Type B pancreatic cell (in vitro differentiated cells): ENCODE data around the gene FRMD6. TPM values are rescaled to one million over a fixed set of nuclear protein-coding genes. Genes with fewer than 3 reads are reported as not detected.

Source experiments
- DNase-seq: peaks from one replicate; pipeline ENCODE4 v3.0.0; 2021; ENCODE audit warnings: mixed read lengths; ENCODE audit not compliant: unreplicated experiment; ENCODE audit errors: extremely low spot score
- H3K27ac Mint-ChIP-seq: 2 replicates; pipeline ENCODE4 v1.8.0; 2021; ENCODE audit warnings: mild to moderate bottlenecking, mixed read lengths
- H3K27me3 Mint-ChIP-seq: 2 replicates; pipeline ENCODE4 v1.8.0; 2021; ENCODE audit warnings: mixed read lengths
- H3K36me3 Mint-ChIP-seq: 2 replicates; pipeline ENCODE4 v1.8.0; 2021; ENCODE audit warnings: mixed read lengths
- H3K4me1 Mint-ChIP-seq: one replicate; pipeline ENCODE4 v1.8.0; 2021; ENCODE audit warnings: mixed read lengths; ENCODE audit not compliant: unreplicated experiment
- H3K4me3 Mint-ChIP-seq: 2 replicates; pipeline ENCODE4 v1.8.0; 2021; ENCODE audit warnings: mild to moderate bottlenecking, mixed read lengths
- H3K9me3 Mint-ChIP-seq: 2 replicates; pipeline ENCODE4 v1.8.0; 2021; ENCODE audit warnings: mixed read lengths
- CTCF ChIP-seq: fragments of 200-600 bp; sonication (generic); conservative IDR thresholded peaks from 2 replicates; pipeline ENCODE4 v1.5.0; 2021; ENCODE audit warnings: antibody characterized with exemption, mild to moderate bottlenecking
- total RNA-seq: library from RNA; stranded (reverse); gene quantifications from 2 replicates; pipeline ENCODE4 v1.2.1, GENCODE V29; 2021; ENCODE audit warnings: low replicate concordance

FRMD6 gene
- total RNA-seq, 1 donor from 2014 or later, result 71.3 TPM

GRCh38 chr14:51621654-51622053 is 30.1 kb upstream of the FRMD6 start:
- peaks cover 23% of the 10 kb centered on the region for H3K4me1 Mint-ChIP-seq
- no peak for TF ChIP-seq CTCF
- no peak overlapping the region for H3K4me3 Mint-ChIP-seq
- no peaks in the 10 kb centered on the region for H3K9me3 Mint-ChIP-seq
- H3K27me3 Mint-ChIP-seq, result no peaks in the 10 kb centered on the region
- H3K36me3 Mint-ChIP-seq, result no peaks in the 10 kb centered on the region
- H3K27ac Mint-ChIP-seq, result no peak overlapping the region
- no peak for DNase-seq

GRCh38 chr14:51622376-51622775 is 29.3 kb upstream of the FRMD6 start:
- DNase-seq, result no peak
- H3K9me3 Mint-ChIP-seq, result no peaks in the 10 kb centered on the region
- TF ChIP-seq CTCF, result no peak
- H3K36me3 Mint-ChIP-seq, result no peaks in the 10 kb centered on the region
- H3K4me1 Mint-ChIP-seq, result peaks cover 17% of the 10 kb centered on the region
- no peaks in the 10 kb centered on the region for H3K27me3 Mint-ChIP-seq
- no peak overlapping the region for H3K4me3 Mint-ChIP-seq
- H3K27ac Mint-ChIP-seq, result no peak overlapping the region

- Mint-ChIP-seq H3K27ac (no peak overlapping the region), H3K4me1 (peaks cover 8% of the 10 kb centered on the region), H3K9me3 (no peaks in the 10 kb centered on the region), H3K27me3 (no peaks in the 10 kb centered on the region), H3K4me3 (no peak overlapping the region), H3K36me3 (no peaks in the 10 kb centered on the region)
- no peak for TF ChIP-seq CTCF
- no peak for DNase-seq
These were observed 26.6 kb upstream of the FRMD6 start for GRCh38 chr14:51624955-51625569.

- Mint-ChIP-seq H3K27me3 (no peaks in the 10 kb centered on the region), H3K36me3 (no peaks in the 10 kb centered on the region), H3K27ac (no peak overlapping the region), H3K4me3 (no peak overlapping the region), H3K9me3 (no peaks in the 10 kb centered on the region), H3K4me1 (peaks cover 8% of the 10 kb centered on the region)
- DNase-seq, result no peak
- no peak for TF ChIP-seq CTCF
These were observed 25.5 kb upstream of the FRMD6 start for GRCh38 chr14:51626185-51626584.

GRCh38 chr14:51626788-51627187 is 24.9 kb upstream of the FRMD6 start:
- Mint-ChIP-seq H3K9me3 (peaks cover 5% of the 10 kb centered on the region), H3K27me3 (no peaks in the 10 kb centered on the region), H3K36me3 (no peaks in the 10 kb centered on the region), H3K4me1 (peaks cover 8% of the 10 kb centered on the region), H3K4me3 (no peak overlapping the region), H3K27ac (no peak overlapping the region)
- TF ChIP-seq CTCF, result no peak
- DNase-seq, result no peak

GRCh38 chr14:51627313-51627712 is 24.4 kb upstream of the FRMD6 start:
- peaks cover 8% of the 10 kb centered on the region for H3K4me1 Mint-ChIP-seq
- H3K36me3 Mint-ChIP-seq, result no peaks in the 10 kb centered on the region
- H3K4me3 Mint-ChIP-seq, result no peak overlapping the region
- DNase-seq, result no peak
- no peak for TF ChIP-seq CTCF
- H3K27me3 Mint-ChIP-seq, result no peaks in the 10 kb centered on the region
- peaks cover 6% of the 10 kb centered on the region for H3K9me3 Mint-ChIP-seq
- no peak overlapping the region for H3K27ac Mint-ChIP-seq
